MCF 10A (cell line): ENCODE data around the gene OPN1MW2. TPM values are rescaled to one million over a fixed set of nuclear protein-coding genes. Genes with fewer than 3 reads are reported as not detected.
"Not testable (repeated sequence)": the region's sequence is repeated elsewhere in the genome, so short reads cannot be mapped to it uniquely, and the experiment has no call there.

Source experiments
- BruUV-seq: library from RNA; stranded (reverse); fragments of 400-500 nt; replicated peaks from 2 replicates; lab custom pipeline; 2021; lab: Mats Ljungman, UMichigan
- CTCF ChIA-PET: fragments of 300-600 bp; sonication (Branson Sonifier 250); formaldehyde crosslinking; extraction: SDS; loops from one replicate; lab custom pipeline; 2021; ENCODE audit warnings: antibody characterized with exemption, inconsistent platforms; lab: Yijun Ruan, JAX
- POLR2A ChIA-PET: fragments of 300-600, 350-650 bp; sonication (Branson Sonifier 250); formaldehyde crosslinking; extraction: SDS; loops from one replicate; lab custom pipeline; 2020; ENCODE audit warnings: antibody characterized with exemption, inconsistent platforms; lab: Yijun Ruan, JAX
- DNase-seq: peaks from one replicate; pipeline ENCODE4 v3.0.0-alpha.2; 2018; ENCODE audit not compliant: unreplicated experiment
- H3K27ac Mint-ChIP-seq: one replicate; pipeline ENCODE4 v1.8.0; 2022; ENCODE audit warnings: mild to moderate bottlenecking, low read depth, mixed read lengths; ENCODE audit not compliant: unreplicated experiment
- H3K27me3 Mint-ChIP-seq: one replicate; pipeline ENCODE4 v1.8.0; 2022; ENCODE audit warnings: mixed read lengths; ENCODE audit not compliant: insufficient read depth, unreplicated experiment
- H3K36me3 Mint-ChIP-seq: one replicate; pipeline ENCODE4 v1.8.0; 2022; ENCODE audit warnings: mild to moderate bottlenecking, moderate library complexity, mixed read lengths; ENCODE audit not compliant: insufficient read depth, unreplicated experiment
- H3K4me1 Mint-ChIP-seq: one replicate; pipeline ENCODE4 v1.8.0; 2022; ENCODE audit warnings: mixed read lengths; ENCODE audit not compliant: insufficient read depth, unreplicated experiment
- H3K4me3 Mint-ChIP-seq: one replicate; pipeline ENCODE4 v1.8.0; 2022; ENCODE audit warnings: mild to moderate bottlenecking, moderate library complexity, mixed read lengths; ENCODE audit not compliant: unreplicated experiment
- H3K9me3 Mint-ChIP-seq: one replicate; pipeline ENCODE4 v1.8.0; 2022; ENCODE audit warnings: mixed read lengths; ENCODE audit not compliant: unreplicated experiment
- intact Hi-C: fragments of 100-400 bp; cut with micrococcal nuclease; formaldehyde crosslinking; loops from 2 replicates; pipeline ENCODE4 v1.14.1; 2022
- total RNA-seq: library from RNA; stranded (reverse); gene quantifications from 2 replicates; pipeline ENCODE4 v1.2.3, GENCODE V29; 2022

OPN1MW2 gene
- total RNA-seq, 1 experiment from 2014 or later: not detected

DNA sequence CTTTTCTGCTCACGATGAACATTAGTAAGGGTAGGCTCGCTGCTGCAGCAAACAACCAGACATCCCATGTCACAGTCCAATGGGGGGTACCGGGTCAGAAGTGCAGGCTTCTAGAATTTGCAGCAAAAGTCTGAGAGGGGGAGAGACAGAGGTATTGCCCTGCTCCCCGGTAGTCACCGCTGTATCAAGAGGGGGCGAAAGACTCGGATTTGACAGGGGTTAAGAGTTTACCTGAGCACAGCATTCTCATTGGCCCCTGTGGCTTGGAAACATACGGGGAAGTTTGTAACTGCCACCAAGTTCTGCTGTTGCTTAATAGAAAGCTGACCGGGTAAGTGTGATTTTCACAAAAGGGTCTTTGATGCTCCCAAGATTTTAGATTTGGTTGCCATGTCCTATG, 8.5 kb upstream of the OPN1MW2 start:
- DNase-seq, BruUV-seq, H3K36me3 Mint-ChIP-seq, H3K27ac Mint-ChIP-seq, H3K9me3 Mint-ChIP-seq, intact Hi-C loops, H3K4me3 Mint-ChIP-seq, H3K27me3 Mint-ChIP-seq, H3K4me1 Mint-ChIP-seq, CTCF ChIA-PET, POLR2A ChIA-PET: not testable (repeated sequence)

DNA sequence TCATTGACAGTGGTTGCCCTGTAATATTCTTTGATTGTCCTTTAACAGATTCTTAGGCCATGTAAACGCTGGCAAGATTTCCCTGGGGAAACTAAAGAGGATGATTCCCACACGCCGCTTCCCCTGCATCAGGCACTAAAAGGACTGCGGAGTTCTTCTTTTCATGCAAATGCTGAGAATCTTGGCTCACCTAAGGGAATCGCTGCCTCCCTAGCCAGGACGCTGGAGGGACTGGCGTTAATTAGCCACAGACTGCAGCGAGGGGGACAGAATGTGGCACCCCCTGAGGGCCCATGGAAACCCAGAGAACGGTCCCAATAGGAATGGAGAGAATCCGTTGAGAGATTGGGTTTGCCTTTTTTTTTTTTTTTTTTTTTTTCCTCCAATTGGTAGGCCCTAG, 8.1 kb upstream of the OPN1MW2 start:
- H3K9me3 Mint-ChIP-seq, intact Hi-C loops, H3K27me3 Mint-ChIP-seq, CTCF ChIA-PET, POLR2A ChIA-PET, H3K36me3 Mint-ChIP-seq, DNase-seq, BruUV-seq, H3K4me3 Mint-ChIP-seq, H3K27ac Mint-ChIP-seq, H3K4me1 Mint-ChIP-seq: not testable (repeated sequence)

DNA sequence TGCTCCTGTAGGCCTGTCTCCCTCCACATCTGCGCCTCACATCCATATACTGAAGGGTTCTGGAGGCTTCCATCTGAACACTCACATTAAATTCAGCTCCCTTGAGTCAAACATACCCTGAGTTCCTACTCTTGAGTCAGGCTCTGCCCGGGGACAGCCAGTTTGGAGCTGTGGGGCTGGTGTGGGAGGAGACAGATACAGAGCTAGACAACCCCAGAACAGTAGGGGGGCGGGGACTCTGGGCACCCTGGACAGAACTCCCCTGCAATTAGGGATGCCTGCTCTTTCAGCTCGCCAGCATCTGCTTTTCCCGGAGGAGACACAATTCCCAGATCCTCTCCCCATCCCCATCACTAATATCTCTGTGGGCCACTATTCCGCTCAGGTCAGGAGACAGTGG, 5.7 kb downstream of the OPN1MW2 start:
- H3K4me1 Mint-ChIP-seq, H3K36me3 Mint-ChIP-seq, H3K4me3 Mint-ChIP-seq, POLR2A ChIA-PET, H3K27ac Mint-ChIP-seq, DNase-seq, CTCF ChIA-PET, H3K9me3 Mint-ChIP-seq, intact Hi-C loops, H3K27me3 Mint-ChIP-seq, BruUV-seq: not testable (repeated sequence)

DNA sequence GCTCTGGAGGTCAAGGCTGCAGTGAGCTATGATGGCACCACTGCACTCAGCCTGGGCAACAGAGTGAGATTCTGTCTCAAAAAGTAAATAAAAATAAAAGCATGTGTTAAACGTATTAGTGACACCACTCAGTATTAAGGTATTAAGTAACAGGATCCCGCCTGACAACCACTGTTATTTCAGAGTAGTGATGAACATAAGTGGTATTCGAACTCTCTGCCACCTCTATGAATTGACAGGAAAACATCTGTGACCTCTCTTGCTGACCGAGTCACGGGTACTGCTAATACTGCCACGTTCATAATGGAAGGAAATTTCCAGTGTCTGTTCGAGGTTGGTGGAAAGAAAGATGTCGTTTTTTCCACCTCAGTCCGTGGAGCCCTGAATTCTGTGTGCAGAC, 7.2 kb downstream of the OPN1MW2 start:
- CTCF ChIA-PET, H3K9me3 Mint-ChIP-seq: not testable (repeated sequence)

DNA sequence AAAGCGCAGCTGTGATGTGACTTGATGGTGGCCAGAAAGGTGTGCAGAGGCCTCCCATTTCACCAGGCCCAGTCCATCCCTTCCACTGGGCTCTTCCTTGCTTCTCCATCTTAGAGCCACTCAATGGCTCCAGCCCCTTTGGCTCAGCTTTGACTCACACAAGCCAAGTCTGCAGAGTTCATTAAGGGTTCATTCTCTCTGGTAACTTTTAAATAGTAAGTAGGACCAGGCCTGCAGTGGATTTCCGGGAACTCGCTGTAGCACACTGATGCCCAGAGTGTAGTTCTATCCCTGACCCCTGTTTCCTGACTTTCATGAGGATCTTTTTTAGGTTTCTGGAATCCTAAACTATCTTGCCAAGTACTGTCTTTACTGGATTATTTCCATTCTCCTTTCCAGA, 11.9 kb downstream of the OPN1MW2 start:
- H3K27me3 Mint-ChIP-seq, H3K9me3 Mint-ChIP-seq, BruUV-seq, CTCF ChIA-PET, H3K27ac Mint-ChIP-seq, DNase-seq, POLR2A ChIA-PET, H3K4me3 Mint-ChIP-seq, intact Hi-C loops, H3K4me1 Mint-ChIP-seq, H3K36me3 Mint-ChIP-seq: not testable (repeated sequence)

More for the DNA sequence above, 7.2 kb downstream of the OPN1MW2 start:
- intact Hi-C loops, H3K27ac Mint-ChIP-seq, H3K27me3 Mint-ChIP-seq, H3K4me1 Mint-ChIP-seq, H3K36me3 Mint-ChIP-seq, H3K4me3 Mint-ChIP-seq, POLR2A ChIA-PET, DNase-seq, BruUV-seq: not testable (repeated sequence)

DNA sequence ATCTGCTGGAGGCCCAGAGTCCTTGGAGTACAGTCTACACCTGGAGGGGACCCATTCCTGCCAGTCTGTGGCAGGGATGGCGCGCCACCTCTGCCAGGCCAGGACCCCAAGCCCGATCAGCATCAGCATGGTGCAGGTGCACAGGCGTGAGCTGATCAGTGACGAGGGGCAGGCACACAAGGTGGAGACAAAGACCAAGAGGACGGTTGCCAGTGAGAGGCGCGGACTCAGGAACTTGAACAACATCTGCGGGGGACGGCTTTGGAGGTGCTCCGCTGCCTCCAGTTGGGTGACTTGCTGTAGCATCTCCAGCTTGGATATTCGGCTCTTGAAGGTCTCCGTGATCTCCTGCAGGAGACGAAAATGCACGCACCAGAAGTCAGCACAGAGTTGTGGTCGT, 14.1 kb downstream of the OPN1MW2 start:
- H3K4me1 Mint-ChIP-seq, intact Hi-C loops, CTCF ChIA-PET, BruUV-seq, H3K27ac Mint-ChIP-seq, H3K9me3 Mint-ChIP-seq, POLR2A ChIA-PET, DNase-seq, H3K36me3 Mint-ChIP-seq, H3K27me3 Mint-ChIP-seq, H3K4me3 Mint-ChIP-seq: not testable (repeated sequence)

DNA sequence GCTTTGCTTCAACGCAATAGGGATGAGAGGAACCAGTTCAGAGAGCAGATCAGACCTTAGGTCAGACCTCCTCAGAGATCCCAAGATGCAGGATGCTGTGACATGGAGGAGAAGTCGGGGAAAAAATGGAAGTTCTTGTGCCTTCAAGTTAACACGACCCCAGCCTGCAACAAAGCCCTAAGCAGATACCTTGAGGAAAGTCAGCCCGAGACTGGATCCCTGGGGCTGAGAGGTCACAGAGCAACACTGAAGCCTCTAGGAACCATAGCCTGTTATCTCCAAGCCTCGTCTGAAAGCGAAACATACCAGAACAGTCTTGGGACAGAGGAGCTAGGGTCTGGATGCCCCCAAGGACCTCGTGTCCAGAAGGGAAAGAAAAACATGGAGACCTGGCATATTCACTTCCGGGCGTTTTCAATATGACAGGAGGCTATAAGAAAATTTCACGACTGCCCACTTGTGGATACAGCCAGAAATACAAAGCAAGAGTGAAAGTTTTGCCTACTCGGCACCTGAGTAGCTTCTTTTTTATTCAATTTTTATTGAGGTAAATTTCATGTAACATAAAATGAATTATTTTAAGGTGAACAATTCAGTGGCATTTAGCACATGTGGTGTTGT, 19.5 kb downstream of the OPN1MW2 start:
- POLR2A ChIA-PET, H3K27me3 Mint-ChIP-seq, H3K4me3 Mint-ChIP-seq, BruUV-seq, H3K36me3 Mint-ChIP-seq, DNase-seq, H3K4me1 Mint-ChIP-seq, H3K27ac Mint-ChIP-seq, intact Hi-C loops, H3K9me3 Mint-ChIP-seq: not testable (repeated sequence)
- CTCF ChIA-PET: interaction anchor here (0.6 to 1.1 kb wide), 3 partner anchors 69 to 383 kb away, joined by 3 read pairs; no protein-coding TSS in a partner anchor

DNA sequence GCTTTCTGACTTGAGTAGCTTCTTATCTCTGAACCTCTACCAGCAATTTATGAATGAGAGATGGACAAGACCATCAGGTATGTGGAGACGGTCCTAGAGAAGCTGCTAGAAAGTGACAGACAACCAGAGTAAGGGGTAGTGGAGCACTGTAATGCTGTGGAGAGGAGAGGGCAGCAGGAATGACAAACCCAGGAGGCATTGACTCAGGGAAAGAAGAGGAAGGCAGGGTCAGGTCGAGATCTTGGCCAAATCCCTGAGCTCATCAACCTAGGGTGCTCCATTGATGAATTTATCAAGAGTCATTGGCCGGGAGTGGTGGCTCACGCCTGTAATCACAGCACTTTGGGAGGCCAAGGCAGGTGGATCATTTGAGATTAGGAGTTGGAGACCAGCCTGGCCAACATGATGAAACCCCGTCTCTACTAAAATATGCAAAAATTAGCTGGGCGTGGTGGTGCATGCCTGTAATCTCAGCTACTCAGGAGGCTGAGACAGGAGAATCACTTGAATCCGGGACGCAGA, 20.5 kb downstream of the OPN1MW2 start:
- H3K4me1 Mint-ChIP-seq, H3K27me3 Mint-ChIP-seq, H3K4me3 Mint-ChIP-seq, DNase-seq, intact Hi-C loops, BruUV-seq, H3K9me3 Mint-ChIP-seq, H3K27ac Mint-ChIP-seq, H3K36me3 Mint-ChIP-seq: not testable (repeated sequence)
- ChIA-PET POLR2A (interaction anchor here (0.6 kb wide), 1 partner anchor 101 kb away, joined by 3 read pairs; no protein-coding TSS in a partner anchor), CTCF (interaction anchor here (1.1 kb wide), 1 partner anchor 68 kb away, joined by 3 read pairs; no protein-coding TSS in a partner anchor)

DNA sequence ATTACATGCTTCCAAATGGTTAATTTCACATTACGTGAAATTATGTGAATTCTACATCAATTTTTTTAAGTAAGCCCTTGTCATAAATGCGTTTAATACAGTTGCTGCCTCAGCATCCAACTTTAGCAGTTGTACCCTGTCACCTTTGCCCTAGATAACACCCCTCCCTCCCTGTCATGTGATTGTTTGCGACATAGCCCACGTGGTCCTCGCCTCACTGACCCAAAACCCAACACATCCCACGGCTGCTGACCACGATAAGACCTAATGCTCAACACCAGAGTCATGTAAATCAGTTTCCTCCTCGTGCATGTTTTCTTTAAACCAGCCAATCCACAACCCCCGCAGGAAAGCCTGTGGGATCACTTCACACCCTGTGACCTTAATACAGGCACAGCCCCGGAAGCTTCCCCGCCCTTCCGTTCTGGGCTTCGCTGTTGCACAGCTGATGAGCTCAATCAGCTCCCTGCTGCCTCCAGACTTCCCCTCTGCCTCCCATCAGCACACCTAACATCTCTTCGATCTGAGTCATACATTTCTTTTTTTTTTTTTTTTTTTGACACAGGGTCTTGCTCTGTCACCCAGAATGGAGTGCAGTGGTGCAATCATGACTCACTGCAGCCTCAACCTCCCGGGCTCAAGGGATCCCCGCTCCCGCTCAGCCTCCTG, 28.0 kb downstream of the OPN1MW2 start:
- intact Hi-C loops, BruUV-seq, H3K4me3 Mint-ChIP-seq, H3K4me1 Mint-ChIP-seq, H3K36me3 Mint-ChIP-seq, CTCF ChIA-PET, H3K9me3 Mint-ChIP-seq, DNase-seq, POLR2A ChIA-PET, H3K27me3 Mint-ChIP-seq, H3K27ac Mint-ChIP-seq: not testable (repeated sequence)
